ENCODE measurements around the gene SLC12A9. TPM values are rescaled to one million over a fixed set of nuclear protein-coding genes. Genes with fewer than 3 reads are reported as not detected.
A peak's percentile ranks its signal among the peaks of the same experiment; 100 is the strongest.

SLC12A9 gene
- total and polyA plus RNA-seq, 2 donors (not counting 1 experiment from before 2014, with no cell fraction given): 80.0 to 80.1 TPM

DNA sequence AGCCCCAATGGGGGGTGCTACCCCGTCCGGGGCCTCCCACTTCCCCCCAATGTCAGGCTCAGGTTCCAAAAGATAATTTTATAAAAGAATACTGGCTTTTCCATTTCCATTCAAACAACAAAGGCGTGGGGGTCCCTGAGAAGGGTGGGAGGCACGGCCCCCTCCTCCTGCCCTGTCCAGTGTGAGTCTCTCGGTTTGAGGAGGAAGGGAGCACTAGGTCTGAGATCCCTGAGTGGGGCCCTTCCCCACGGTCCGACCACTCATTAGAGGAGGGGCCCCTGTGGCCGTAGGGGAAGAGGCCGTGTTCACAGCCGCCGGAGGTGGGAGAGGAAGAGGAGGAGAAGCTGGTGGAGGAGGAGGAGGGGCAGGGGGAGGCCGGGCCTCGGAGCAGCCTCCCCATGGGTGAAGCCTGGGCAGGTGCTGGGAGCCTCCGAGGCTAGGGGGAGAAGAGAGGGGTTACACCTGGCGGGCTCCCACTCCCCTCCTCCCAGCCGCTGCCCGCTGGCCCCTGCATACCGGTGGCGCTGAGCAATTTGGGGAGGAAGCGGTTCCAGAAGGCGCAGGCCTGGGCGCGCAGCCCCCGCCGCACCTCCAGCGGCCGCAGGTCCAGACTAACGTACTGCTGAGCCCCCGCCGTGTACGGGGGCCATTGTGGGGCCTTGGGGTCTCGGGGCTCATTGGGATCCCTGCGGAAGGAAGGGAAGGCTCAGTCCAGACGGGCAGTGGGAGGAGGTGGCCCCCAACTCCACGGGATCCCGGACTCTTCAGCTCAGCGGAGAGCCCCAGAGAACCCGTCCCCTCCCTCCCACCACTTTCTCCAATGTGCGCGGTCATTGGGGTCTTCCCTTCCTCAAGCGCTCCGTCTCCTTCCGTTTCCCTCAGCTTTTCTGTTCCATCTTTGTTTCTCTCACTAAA lies 38.4 kb downstream of the SLC12A9 start:
- no peak for TF ChIP-seq EZH2 (IDR thresholded peaks at IDR 0.05; ENCODE audit: borderline replicate concordance, insufficient read depth, low read depth, low read length, poor library complexity, severe bottlenecking)
- TF ChIP-seq, protein P1, sequence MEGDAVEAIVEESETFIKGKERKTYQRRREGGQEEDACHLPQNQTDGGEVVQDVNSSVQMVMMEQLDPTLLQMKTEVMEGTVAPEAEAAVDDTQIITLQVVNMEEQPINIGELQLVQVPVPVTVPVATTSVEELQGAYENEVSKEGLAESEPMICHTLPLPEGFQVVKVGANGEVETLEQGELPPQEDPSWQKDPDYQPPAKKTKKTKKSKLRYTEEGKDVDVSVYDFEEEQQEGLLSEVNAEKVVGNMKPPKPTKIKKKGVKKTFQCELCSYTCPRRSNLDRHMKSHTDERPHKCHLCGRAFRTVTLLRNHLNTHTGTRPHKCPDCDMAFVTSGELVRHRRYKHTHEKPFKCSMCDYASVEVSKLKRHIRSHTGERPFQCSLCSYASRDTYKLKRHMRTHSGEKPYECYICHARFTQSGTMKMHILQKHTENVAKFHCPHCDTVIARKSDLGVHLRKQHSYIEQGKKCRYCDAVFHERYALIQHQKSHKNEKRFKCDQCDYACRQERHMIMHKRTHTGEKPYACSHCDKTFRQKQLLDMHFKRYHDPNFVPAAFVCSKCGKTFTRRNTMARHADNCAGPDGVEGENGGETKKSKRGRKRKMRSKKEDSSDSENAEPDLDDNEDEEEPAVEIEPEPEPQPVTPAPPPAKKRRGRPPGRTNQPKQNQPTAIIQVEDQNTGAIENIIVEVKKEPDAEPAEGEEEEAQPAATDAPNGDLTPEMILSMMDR (IDR thresholded peaks at IDR 0.05): no peak
- Histone ChIP-seq H3K9me3 (ENCODE audit: control extremely low read depth in 1 of 3, control insufficient read depth in 2 of 3, insufficient read depth in 1 of 3, low read length in 2 of 3) (peaks cover 0 to 21% (median 0%) of the 10 kb centered on the region in 3 donors), H3K4me2 (replicated peaks; ENCODE audit: low read depth, low read length, poor library complexity, severe bottlenecking) (peak overlapping the region; percentile 99), H3K4me1 (ENCODE audit: control insufficient read depth in 2 of 2, insufficient read depth in 2 of 2, low read length in 2 of 2) (peaks cover 49 to 57% of the 10 kb centered on the region in 2 donors), H2AFZ (ENCODE audit: insufficient read depth, low read depth, low read length, poor library complexity, severe bottlenecking) (peak overlapping the region; percentile 88), H3K36me3 (replicated peaks in 1 of 2; ENCODE audit: control extremely low read depth in 1 of 2, control insufficient read depth in 1 of 2, extremely low read depth in 1 of 2, insufficient read depth in 2 of 2, low read length in 1 of 2) (peaks cover 0 to 21% of the 10 kb centered on the region in 2 experiments), H3K4me3 (ENCODE audit: control extremely low read depth in 1 of 5, extremely low read depth in 1 of 5, insufficient read depth in 1 of 5, low read depth in 2 of 5, low read length in 4 of 5) (peak overlapping the region in 4 of 5 experiments; percentile 57 to 80 (median 72)), H4K20me1 (ENCODE audit: control insufficient read depth, insufficient read depth, low read length, poor library complexity, severe bottlenecking) (peaks cover 14% of the 10 kb centered on the region), H3K27ac (ENCODE audit: low read length in 2 of 2) (no peak overlapping the region), H3K9ac (ENCODE audit: low read length) (peak overlapping the region; percentile 73), H3K27me3 (replicated peaks in 1 of 4; ENCODE audit: control extremely low read depth in 1 of 4, control insufficient read depth in 3 of 4, insufficient read depth in 4 of 4, low read length in 3 of 4) (peaks cover 0 to 52% (median 15%) of the 10 kb centered on the region in 4 experiments), H3K79me2 (ENCODE audit: control insufficient read depth, insufficient read depth, low read length) (peaks cover 14% of the 10 kb centered on the region)
- Mint-ChIP-seq H3K4me1 (peaks cover 42% of the 10 kb centered on the region), H3K27ac (peak overlapping the region; percentile 47), H3K9me3 (ENCODE audit: insufficient read depth) (no peaks in the 10 kb centered on the region), H3K4me3 (peak overlapping the region; percentile 87), H3K27me3 (peaks cover 23% of the 10 kb centered on the region)
- POLR2A ChIA-PET: interaction anchor here (0.6 to 5.6 kb wide), 5 partner anchors 15 to 1366 kb away, joined by 3 to 84 read pairs (median 6); partner anchors contain the start of genes SRRT and TRIM56
- ATAC-seq (ENCODE audit: low read depth) (no peak), DNase-seq (peak; percentile 44)
- CTCF ChIA-PET: interaction anchor here (0.6 to 2.1 kb wide), 8 partner anchors 10 to 392 kb away, joined by 3 to 13 read pairs (median 4); partner anchors contain the start of gene POP7
- intact Hi-C loops (cut with micrococcal nuclease): loop anchor here (10.0 kb wide), 1 partner anchor 254 kb away; no protein-coding TSS in a partner anchor
- WGBS (ENCODE audit: insufficient coverage): 12% methylated on average over 36 of the region's 43 CpGs

All from B cell (primary cell).